Measurements from ENCODE around the gene SLC22A23. TPM values are rescaled to one million over a fixed set of nuclear protein-coding genes. Genes with fewer than 3 reads are reported as not detected.

Gene SLC22A23
- total RNA-seq, 1 experiment from 2014 or later: 6.8 TPM

DNA sequence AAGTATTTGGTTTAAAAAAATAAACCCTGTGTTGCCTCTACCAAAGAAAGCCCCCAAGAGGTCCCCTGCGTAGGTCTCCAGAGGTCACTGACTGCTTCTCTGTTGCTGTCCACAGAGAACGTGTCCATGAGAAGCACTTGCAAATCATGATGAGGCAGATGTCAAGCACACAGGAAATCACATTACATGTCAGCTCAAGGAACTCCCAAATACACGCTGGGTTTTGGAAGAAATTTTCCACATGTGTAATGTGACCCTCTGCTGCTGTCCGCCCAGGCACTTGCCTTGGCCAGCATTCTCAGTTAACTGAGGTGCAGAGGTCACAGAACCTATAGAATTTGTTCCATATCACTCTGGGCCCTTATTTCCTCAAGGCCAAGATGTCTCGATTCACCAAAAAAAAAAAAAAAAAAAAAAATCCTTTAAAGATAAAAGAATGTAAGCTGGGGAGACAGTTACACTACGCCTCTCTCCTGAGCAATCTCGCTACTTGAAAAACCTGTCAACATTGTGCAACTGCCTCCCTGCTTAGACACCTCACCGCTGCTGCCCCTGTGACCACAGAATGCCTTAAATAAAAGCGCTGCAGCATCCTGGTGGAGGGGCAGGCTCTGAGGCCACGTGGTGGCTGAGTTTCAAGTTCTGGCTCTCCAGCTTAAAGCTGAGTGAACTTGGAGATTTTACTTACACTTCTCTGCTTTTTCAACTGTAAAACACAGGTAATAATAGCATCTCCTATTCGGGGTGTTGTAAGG is 42.3 kb downstream of the SLC22A23 start:
- Histone ChIP-seq H3K14ac (ENCODE audit: insufficient read depth, low read length) (no peak overlapping the region), H4K8ac (replicated peaks; ENCODE audit: insufficient read length, low read depth, low read length) (no peak overlapping the region), H3K9ac (ENCODE audit: extremely low read depth, insufficient read length, low read length) (no peak overlapping the region), H2BK5ac (ENCODE audit: insufficient read length, low read length) (no peak overlapping the region), H3K23me2 (ENCODE audit: insufficient read length, low read depth, low read length, poor library complexity, severe bottlenecking) (no peaks in the 10 kb centered on the region), H2BK20ac (ENCODE audit: low read depth, low read length, poor library complexity, severe bottlenecking) (no peak overlapping the region), H4K91ac (ENCODE audit: insufficient read length, low read depth, low read length) (no peak overlapping the region), H4K5ac (ENCODE audit: insufficient read length, low read depth, low read length) (no peak overlapping the region), H3K4me2 (ENCODE audit: insufficient read depth, insufficient read length, low read length) (peak overlapping the region; percentile 13), H3K56ac (ENCODE audit: insufficient read length, low read depth, low read length) (no peak overlapping the region), H3K4me1 (ENCODE audit: insufficient read depth, low read length) (peaks cover 25% of the 10 kb centered on the region), H3K27ac (ENCODE audit: insufficient read length, low read depth, low read length) (peak overlapping the region; percentile 33), H2BK120ac (ENCODE audit: low read depth, low read length, poor library complexity, severe bottlenecking) (no peak overlapping the region), H4K20me1 (ENCODE audit: control insufficient read depth, insufficient read depth, insufficient read length) (no peaks in the 10 kb centered on the region), H2BK12ac (ENCODE audit: insufficient read length, low read depth, low read length) (no peak overlapping the region), H3K27me3 (ENCODE audit: insufficient read depth, low read length) (no peaks in the 10 kb centered on the region), H2BK15ac (ENCODE audit: low read depth, low read length) (no peak overlapping the region), H3K9me3 (ENCODE audit: control insufficient read depth, low read depth, low read length) (no peaks in the 10 kb centered on the region), H3K79me1 (ENCODE audit: insufficient read depth, low read depth, low read length, poor library complexity, severe bottlenecking) (peaks cover 3% of the 10 kb centered on the region), H3K4ac (ENCODE audit: low read depth, low read length) (no peak overlapping the region), H3T11ph (ENCODE audit: low read length) (no peak overlapping the region), H2AK5ac (ENCODE audit: insufficient read length, low read length) (no peak overlapping the region), H3K23ac (ENCODE audit: insufficient read length, low read depth, low read length) (no peak overlapping the region), H2AFZ (ENCODE audit: low read length) (no peak overlapping the region), H3K18ac (ENCODE audit: insufficient read length, low read depth, low read length) (no peak overlapping the region), H3K79me2 (ENCODE audit: insufficient read depth, low read length) (peaks cover 5% of the 10 kb centered on the region; the same call in 1 of the 2 replicates)
- TF ChIP-seq, protein P1, sequence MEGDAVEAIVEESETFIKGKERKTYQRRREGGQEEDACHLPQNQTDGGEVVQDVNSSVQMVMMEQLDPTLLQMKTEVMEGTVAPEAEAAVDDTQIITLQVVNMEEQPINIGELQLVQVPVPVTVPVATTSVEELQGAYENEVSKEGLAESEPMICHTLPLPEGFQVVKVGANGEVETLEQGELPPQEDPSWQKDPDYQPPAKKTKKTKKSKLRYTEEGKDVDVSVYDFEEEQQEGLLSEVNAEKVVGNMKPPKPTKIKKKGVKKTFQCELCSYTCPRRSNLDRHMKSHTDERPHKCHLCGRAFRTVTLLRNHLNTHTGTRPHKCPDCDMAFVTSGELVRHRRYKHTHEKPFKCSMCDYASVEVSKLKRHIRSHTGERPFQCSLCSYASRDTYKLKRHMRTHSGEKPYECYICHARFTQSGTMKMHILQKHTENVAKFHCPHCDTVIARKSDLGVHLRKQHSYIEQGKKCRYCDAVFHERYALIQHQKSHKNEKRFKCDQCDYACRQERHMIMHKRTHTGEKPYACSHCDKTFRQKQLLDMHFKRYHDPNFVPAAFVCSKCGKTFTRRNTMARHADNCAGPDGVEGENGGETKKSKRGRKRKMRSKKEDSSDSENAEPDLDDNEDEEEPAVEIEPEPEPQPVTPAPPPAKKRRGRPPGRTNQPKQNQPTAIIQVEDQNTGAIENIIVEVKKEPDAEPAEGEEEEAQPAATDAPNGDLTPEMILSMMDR (conservative IDR thresholded peaks at IDR 0.05): no peak
- H3K27me3 Mint-ChIP-seq (ENCODE audit: low read depth): no peaks in the 10 kb centered on the region; the same call in 1 of the 2 replicates
- peaks cover 7 to 23% (median 16%) of the 10 kb centered on the region in 3 experiments for H3K36me3 Mint-ChIP-seq (ENCODE audit: insufficient read depth in 1 of 3, low read depth in 3 of 3)
- peak; percentile 54 for DNase-seq
- peak overlapping the region; percentile 72 to 75 (median 75); a peak in 4 of 7 replicates for H3K27ac Mint-ChIP-seq
- no CpG with 5 or more reads among the region's 11 CpGs for WGBS (ENCODE audit: extremely low coverage, insufficient read length, low lambda C conversion rate)
- peaks cover 7 to 9% of the 10 kb centered on the region in 2 experiments for H3K9me3 Mint-ChIP-seq
- peaks cover 58 to 59% of the 10 kb centered on the region in 2 experiments for H3K4me1 Mint-ChIP-seq
- 0 out of 5 replicates have a peak overlapping the region, but pooled peaks of 1 of the 2 experiments have one; percentile 11 for H3K4me3 Mint-ChIP-seq
